GM10248 (cell line): ENCODE data around the gene LCMT1.

Source experiments
- CTCF ChIA-PET: fragments of 300-600 bp; sonication (Branson Sonifier 250); formaldehyde crosslinking; extraction: SDS; loops from one replicate; lab custom pipeline; 2021; ENCODE audit warnings: antibody characterized with exemption; lab: Yijun Ruan, JAX
- POLR2A ChIA-PET: fragments of 350-650 bp; sonication (Branson Sonifier 250); formaldehyde crosslinking; extraction: SDS; loops from one replicate; lab custom pipeline; 2020; ENCODE audit warnings: antibody characterized with exemption; lab: Yijun Ruan, JAX
- DNase-seq: peaks from one replicate; pipeline ENCODE4 v3.0.0; 2012; ENCODE audit errors: extremely low spot score
- TF ChIP-seq, protein P1 (sequence below): IDR thresholded peaks from 2 replicates; pipeline ENCODE4 v1.5.1; 2012; ENCODE audit warnings: mild to moderate bottlenecking, low read depth; ENCODE audit errors: extremely low read depth, missing control alignments, control extremely low read depth

Gene LCMT1

DNA sequence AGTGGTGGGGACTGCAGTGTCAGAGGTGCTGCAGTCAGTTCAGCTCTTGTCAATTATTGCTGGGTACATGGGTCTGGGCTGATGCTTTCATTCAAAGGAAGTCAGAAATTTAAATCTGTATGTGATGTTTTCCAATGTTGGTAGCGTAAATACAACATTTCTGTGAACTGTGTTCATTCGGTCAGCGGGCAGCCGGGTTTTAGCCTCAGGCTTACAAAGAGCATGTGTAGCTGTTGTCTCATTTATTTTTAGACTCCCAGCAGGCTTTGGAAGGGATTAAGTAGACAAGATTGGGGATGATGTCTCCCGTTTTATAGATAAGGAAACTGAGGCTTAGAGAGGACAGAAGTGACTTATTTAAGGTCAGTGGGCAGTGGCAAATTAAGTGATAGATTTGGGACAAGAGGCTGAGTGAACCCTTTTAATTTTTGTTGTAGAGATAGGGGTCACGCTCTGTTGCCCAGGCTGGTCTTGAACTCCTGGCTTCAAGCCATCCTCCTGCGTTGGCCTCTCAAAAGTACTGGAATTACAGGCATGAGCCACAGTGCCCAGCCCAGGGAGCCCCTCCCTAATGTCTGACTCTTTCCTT, 113.3 kb downstream of the LCMT1 start:
- DNase-seq = no peak
- CTCF ChIA-PET = interaction anchor here (0.8 to 11.1 kb wide), 36 partner anchors 10 to 720 kb away, joined by 3 to 88 read pairs (median 4); partner anchors contain the start of gene LCMT1
- TF ChIP-seq, protein P1, sequence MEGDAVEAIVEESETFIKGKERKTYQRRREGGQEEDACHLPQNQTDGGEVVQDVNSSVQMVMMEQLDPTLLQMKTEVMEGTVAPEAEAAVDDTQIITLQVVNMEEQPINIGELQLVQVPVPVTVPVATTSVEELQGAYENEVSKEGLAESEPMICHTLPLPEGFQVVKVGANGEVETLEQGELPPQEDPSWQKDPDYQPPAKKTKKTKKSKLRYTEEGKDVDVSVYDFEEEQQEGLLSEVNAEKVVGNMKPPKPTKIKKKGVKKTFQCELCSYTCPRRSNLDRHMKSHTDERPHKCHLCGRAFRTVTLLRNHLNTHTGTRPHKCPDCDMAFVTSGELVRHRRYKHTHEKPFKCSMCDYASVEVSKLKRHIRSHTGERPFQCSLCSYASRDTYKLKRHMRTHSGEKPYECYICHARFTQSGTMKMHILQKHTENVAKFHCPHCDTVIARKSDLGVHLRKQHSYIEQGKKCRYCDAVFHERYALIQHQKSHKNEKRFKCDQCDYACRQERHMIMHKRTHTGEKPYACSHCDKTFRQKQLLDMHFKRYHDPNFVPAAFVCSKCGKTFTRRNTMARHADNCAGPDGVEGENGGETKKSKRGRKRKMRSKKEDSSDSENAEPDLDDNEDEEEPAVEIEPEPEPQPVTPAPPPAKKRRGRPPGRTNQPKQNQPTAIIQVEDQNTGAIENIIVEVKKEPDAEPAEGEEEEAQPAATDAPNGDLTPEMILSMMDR = no peak
- POLR2A ChIA-PET = no interaction called here
